HG02840 (cell line): ENCODE measurements around the gene IL1RN.
"Not testable (repeated sequence)": the region's sequence is repeated elsewhere in the genome, so short reads cannot be mapped to it uniquely, and the experiment has no call there.

Source experiments
- ATAC-seq: cut with Tn5 transposase; IDR thresholded peaks from one replicate; pipeline ENCODE4 v1.9.1; 2021; ENCODE audit warnings: mild to moderate bottlenecking, moderate library complexity, moderate number of reproducible peaks; ENCODE audit not compliant: unreplicated experiment, low FRiP score

IL1RN gene

GRCh38 chr2:113126845-113127645 is at the start of gene IL1RN:
IL1RN (plus strand) TSS chr2:113127598; CDS start chr2:113127625, 27 bp downstream.
- ATAC-seq: no peak

GRCh38 chr2:113077921-113078320 is 49.5 kb upstream of the IL1RN start:
- no peak for ATAC-seq

GRCh38 chr2:113078350-113078839 is 49.0 kb upstream of the IL1RN start:
- ATAC-seq: no peak

- ATAC-seq: no peak
Measured at GRCh38 chr2:113079131-113079530, 48.3 kb upstream of the IL1RN start.

GRCh38 chr2:113080134-113080533 is 47.3 kb upstream of the IL1RN start:
- no peak for ATAC-seq

- no peak for ATAC-seq
Measured at GRCh38 chr2:113081488-113082210, 45.7 kb upstream of the IL1RN start.

GRCh38 chr2:113083296-113083695 is 44.1 kb upstream of the IL1RN start:
- ATAC-seq: no peak

- no peak for ATAC-seq
Measured at GRCh38 chr2:113084249-113085000, 43.0 kb upstream of the IL1RN start.

- ATAC-seq: no peak
Measured at GRCh38 chr2:113085542-113085941, 41.9 kb upstream of the IL1RN start.

- no peak for ATAC-seq
Measured at GRCh38 chr2:113088213-113088992, 39.0 kb upstream of the IL1RN start.

GRCh38 chr2:113089916-113090315 is 37.5 kb upstream of the IL1RN start:
- ATAC-seq: no peak

- no peak for ATAC-seq
Measured at GRCh38 chr2:113091231-113091896, 36.0 kb upstream of the IL1RN start.

GRCh38 chr2:113092864-113093612 is 34.4 kb upstream of the IL1RN start:
- ATAC-seq: no peak

GRCh38 chr2:113093613-113093977 is 33.8 kb upstream of the IL1RN start:
- ATAC-seq: no peak

- ATAC-seq: not testable (repeated sequence)
Measured at GRCh38 chr2:113096306-113096705, 31.1 kb upstream of the IL1RN start.

- not testable (repeated sequence) for ATAC-seq
Measured at GRCh38 chr2:113096842-113097618, 30.4 kb upstream of the IL1RN start.

GRCh38 chr2:113098041-113098440 is 29.4 kb upstream of the IL1RN start:
- ATAC-seq: no peak

- no peak for ATAC-seq
Measured at GRCh38 chr2:113098532-113098931, 28.9 kb upstream of the IL1RN start.
